Liver (tissue), 3 donors: ENCODE results near the gene FAM3A.

Experiments
- CTCF ChIP-seq: fragments of 150-350 bp; IDR thresholded peaks from 2 replicates; pipeline ENCODE4 v1.5.1; 2017; ENCODE audit warnings: improper control_type of control experiment, low read depth, low read length; ENCODE audit not compliant: missing input control
- GABPA ChIP-seq, 2 donors: IDR thresholded peaks in 1 of 2; conservative IDR thresholded peaks in 1 of 2; 2 replicates each; pipeline ENCODE4 v1.6.1; 2016; ENCODE audit warnings: antibody characterized with exemption in 2 of 2, mild to moderate bottlenecking in 1 of 2, moderate library complexity in 1 of 2
- HNF4A ChIP-seq, 2 donors: conservative IDR thresholded peaks; 2 replicates each; pipeline ENCODE4 v1.6.1; 2016; ENCODE audit warnings: antibody characterized with exemption in 2 of 2, mild to moderate bottlenecking in 2 of 2
- MAX ChIP-seq: IDR thresholded peaks from 2 replicates; pipeline ENCODE4 v1.6.1; 2016; ENCODE audit warnings: antibody characterized with exemption
- RAD21 ChIP-seq, 2 donors: IDR thresholded peaks; 2 replicates each; pipeline ENCODE4 v1.6.1; 2016; ENCODE audit warnings: antibody characterized with exemption in 2 of 2, mild to moderate bottlenecking in 2 of 2
- TAF1 ChIP-seq: conservative IDR thresholded peaks from 2 replicates; pipeline ENCODE4 v1.6.1; 2016; ENCODE audit warnings: antibody characterized with exemption, mild to moderate bottlenecking
- YY1 ChIP-seq: IDR thresholded peaks from 2 replicates; pipeline ENCODE4 v1.6.1; 2016; ENCODE audit warnings: antibody characterized with exemption, mild to moderate bottlenecking
- TF ChIP-seq, protein P1 (sequence below): IDR thresholded peaks from 2 replicates; pipeline ENCODE4 v1.6.1; 2016; ENCODE audit warnings: antibody characterized with exemption
- TF ChIP-seq, protein P2 (sequence below): IDR thresholded peaks from 2 replicates; pipeline ENCODE4 v1.6.1; 2016; ENCODE audit warnings: antibody characterized with exemption, mild to moderate bottlenecking
- donor health status: healthy.
- donor health status: healthy.

GRCh38 chrX:154534526-154535322 lies 18.7 kb upstream of the FAM3A start:
- TF ChIP-seq CTCF (peak; percentile 100), TAF1 (no peak), YY1 (no peak), MAX (no peak), RAD21 (IDR thresholded peaks at IDR 0.05) (peak; percentile 100), GABPA (IDR thresholded peaks at IDR 0.05 in 1 of 2, conservative IDR thresholded peaks at IDR 0.05 in 1 of 2) (no peak), HNF4A (conservative IDR thresholded peaks at IDR 0.05) (no peak)
- TF ChIP-seq, protein P1, sequence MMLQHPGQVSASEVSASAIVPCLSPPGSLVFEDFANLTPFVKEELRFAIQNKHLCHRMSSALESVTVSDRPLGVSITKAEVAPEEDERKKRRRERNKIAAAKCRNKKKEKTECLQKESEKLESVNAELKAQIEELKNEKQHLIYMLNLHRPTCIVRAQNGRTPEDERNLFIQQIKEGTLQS: no peak
- TF ChIP-seq, protein P2, sequence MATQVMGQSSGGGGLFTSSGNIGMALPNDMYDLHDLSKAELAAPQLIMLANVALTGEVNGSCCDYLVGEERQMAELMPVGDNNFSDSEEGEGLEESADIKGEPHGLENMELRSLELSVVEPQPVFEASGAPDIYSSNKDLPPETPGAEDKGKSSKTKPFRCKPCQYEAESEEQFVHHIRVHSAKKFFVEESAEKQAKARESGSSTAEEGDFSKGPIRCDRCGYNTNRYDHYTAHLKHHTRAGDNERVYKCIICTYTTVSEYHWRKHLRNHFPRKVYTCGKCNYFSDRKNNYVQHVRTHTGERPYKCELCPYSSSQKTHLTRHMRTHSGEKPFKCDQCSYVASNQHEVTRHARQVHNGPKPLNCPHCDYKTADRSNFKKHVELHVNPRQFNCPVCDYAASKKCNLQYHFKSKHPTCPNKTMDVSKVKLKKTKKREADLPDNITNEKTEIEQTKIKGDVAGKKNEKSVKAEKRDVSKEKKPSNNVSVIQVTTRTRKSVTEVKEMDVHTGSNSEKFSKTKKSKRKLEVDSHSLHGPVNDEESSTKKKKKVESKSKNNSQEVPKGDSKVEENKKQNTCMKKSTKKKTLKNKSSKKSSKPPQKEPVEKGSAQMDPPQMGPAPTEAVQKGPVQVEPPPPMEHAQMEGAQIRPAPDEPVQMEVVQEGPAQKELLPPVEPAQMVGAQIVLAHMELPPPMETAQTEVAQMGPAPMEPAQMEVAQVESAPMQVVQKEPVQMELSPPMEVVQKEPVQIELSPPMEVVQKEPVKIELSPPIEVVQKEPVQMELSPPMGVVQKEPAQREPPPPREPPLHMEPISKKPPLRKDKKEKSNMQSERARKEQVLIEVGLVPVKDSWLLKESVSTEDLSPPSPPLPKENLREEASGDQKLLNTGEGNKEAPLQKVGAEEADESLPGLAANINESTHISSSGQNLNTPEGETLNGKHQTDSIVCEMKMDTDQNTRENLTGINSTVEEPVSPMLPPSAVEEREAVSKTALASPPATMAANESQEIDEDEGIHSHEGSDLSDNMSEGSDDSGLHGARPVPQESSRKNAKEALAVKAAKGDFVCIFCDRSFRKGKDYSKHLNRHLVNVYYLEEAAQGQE: no peak
